NCI-H524 treated with DMSO at 0.1 percent for 48 hours (cell line): ENCODE data around the gene NKX1-1.
"Not testable (repeated sequence)": the region's sequence is repeated elsewhere in the genome, so short reads cannot be mapped to it uniquely, and the experiment has no call there.

Experiments used
- DNase-seq: peaks from one replicate; lab custom pipeline; 2025; lab: John Stamatoyannopoulos, UW

Gene NKX1-1

DNA sequence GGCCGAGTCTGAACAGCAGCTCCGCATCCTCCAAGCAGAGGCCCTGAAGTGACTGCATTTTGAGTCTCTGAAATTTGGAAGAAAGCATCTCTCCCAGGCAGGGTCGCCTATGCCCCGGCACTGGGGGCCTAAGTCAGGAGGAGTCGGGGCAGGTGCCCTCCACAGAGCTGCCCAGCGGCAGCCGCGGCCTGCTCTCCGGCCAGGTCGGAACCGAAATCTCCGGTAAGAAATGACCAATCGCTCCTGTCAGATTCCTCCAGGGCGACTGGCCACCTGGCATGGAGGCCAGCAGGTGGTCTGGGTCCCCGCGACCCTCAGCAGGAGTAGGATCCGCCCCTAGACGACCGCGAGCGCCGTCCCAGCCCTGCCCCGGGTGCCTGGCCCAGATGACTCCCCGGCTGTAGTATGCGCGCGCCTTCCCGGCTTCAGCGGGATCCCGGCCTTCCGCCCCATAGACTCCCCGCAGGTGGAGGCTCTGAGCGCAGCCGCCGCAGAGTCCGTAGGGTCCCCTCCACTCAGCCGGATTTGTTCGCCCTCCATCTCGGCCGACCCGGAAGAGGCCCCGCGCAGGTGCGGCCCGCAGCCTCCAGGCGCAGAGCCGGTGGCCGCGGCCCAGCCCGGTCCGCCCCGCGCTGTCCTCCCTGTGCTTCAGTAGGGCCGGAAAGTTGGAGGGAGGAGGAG lies 1.5 kb downstream of the NKX1-1 start:
- DNase-seq, result no peak

DNA sequence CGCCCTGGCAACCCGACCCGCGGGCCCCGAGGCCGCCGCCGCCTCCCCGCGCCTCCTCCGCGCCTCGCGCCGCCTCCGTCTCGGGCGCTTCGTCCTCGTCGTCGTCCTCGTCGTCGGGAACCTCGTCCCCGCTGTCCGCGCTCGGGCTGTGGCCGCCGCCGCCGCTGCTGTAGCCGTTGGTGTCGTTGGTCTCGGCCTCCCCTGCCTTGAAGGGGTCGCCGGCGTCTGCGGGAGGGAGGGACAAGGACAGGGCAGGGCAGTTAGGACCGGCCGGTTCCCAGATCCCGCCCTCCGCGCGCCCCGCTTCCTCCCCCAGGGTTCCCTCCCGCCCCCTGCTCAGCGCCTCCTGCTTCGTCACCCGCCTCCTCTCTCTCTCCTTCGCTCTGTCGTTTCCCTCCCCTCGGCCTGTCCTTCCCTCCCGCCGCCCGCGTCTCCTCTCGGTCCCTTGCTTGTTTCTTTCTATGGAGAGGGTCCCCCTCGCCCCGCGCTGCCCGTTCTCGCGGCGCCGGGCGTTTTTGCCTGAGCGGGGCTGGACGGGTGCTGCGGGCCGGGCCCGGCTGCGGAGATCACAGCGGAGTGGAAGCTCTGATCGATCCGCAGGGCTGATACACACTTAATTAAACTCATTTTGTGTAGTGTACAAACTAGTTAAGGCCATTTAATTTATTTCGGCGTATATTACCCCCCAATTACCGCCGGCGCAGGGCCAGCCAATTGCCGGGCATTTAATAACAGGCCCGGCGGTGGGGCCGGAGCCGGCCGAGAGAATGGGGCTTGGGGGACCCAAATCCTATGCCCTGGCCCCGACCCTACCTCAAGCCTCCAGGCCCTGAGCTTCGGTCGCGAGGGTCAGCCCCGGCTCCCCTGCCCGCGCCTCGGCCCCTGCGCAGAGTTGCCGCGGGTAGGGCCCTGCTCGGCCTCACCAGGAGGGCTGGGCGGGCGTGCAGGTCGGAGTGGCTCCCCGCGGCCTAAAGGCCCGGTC lies 2.4 kb downstream of the NKX1-1 start:
- DNase-seq, result no peak

DNA sequence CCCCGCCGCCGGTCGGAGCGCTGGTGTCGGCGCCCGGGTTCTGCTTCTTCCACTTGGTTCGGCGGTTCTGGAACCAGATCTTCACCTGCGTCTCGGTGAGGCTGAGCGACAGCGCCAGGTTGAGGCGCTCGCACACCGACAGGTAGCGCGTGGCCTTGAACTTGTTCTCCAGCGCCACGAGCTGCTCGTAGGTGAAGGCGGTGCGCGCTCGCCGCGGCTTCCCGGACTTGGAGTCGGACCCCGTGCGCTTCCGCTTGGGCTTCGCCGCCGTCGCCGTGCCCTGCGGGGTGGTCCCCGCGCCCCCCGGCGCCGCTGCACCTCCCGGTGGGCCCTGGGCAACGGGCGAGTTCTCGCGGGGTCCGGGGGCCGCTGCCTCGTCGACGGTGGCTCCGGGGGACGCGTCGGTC lies 3.1 kb downstream of the NKX1-1 start:
- no peak for DNase-seq

DNA sequence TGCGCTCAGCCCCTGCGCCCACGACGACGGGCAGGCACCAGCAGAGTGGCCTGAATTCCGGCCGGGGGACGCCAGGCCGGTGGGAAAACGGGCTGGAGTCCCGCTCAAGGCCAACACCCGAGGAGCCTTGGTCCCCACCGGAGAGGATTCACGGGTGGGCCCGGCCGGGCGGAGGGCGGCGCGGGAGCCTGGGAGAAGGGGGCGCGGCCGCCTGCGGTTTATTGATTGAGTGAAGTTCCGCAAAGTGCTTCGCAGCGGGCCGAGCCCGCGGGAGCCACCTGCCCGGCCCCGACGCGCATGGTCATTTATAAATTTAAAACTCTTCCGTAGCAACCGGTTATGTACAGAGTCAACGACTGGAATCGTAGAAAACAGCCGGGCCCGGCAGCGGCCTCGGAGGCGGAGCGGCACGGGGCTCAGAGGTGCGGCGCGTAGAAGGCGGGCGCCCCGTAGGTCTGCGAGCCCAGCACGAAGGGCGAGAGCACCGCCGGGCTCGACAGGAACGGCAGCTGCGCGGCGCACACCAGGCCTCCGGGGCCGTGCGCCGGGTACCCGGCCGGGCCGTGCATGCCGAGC lies 3.6 kb downstream of the NKX1-1 start:
- DNase-seq, result no peak

DNA sequence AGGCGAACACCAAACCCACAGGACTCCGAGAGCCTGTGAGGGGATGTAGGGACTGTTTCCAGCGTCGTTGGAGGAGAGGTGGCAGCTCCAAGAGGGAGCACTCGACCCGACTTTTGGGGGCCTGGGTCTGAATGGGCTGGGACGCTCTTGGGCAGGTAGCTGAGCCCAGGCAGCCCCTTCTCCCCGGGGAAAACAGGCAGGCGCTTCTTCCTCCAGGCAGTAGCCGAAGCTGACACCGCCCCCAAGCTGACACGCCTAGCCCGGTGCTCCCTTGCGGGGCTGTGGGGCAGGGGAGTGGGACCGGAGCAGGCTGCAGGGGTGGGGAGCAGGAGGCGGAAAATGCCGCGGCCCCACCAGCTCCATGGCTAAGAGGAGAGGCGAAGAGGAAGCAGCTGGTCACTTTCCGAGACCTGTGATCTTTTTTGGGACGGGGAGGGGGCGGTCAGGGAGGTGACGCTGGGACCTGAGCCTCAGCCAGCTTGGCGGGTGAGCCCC lies 4.2 kb downstream of the NKX1-1 start:
- DNase-seq, result no peak

DNA sequence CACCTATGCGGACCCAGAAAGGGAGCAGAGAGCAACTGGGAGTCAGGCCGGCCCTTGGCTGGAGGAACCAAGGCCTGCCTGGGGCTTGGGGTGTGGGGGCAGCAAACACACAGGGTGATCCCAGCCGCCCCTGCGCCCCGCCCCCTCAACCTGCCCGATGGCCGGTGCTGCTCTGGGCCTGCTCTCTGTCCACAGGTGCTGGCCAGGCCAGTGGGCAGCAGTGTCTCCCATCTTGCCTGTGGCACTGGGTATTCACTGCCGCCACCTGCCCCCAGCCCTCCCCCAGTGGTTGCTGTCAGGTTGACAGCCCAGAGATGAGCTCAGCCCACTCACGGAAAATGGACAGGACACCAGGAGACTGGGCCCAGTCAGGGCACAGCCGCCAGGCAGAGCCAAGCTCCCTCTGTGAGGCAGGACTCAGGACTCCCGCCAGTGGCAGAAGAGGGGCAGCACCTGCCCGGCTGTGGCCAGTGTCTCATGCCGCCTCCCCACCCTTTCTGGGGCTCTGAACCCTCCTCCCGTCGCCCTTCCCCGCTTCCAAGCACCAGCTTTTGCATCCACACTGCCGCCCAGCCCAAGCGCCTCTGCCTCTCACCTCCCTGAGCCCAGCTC lies 4.7 kb downstream of the NKX1-1 start:
- no peak for DNase-seq

DNA sequence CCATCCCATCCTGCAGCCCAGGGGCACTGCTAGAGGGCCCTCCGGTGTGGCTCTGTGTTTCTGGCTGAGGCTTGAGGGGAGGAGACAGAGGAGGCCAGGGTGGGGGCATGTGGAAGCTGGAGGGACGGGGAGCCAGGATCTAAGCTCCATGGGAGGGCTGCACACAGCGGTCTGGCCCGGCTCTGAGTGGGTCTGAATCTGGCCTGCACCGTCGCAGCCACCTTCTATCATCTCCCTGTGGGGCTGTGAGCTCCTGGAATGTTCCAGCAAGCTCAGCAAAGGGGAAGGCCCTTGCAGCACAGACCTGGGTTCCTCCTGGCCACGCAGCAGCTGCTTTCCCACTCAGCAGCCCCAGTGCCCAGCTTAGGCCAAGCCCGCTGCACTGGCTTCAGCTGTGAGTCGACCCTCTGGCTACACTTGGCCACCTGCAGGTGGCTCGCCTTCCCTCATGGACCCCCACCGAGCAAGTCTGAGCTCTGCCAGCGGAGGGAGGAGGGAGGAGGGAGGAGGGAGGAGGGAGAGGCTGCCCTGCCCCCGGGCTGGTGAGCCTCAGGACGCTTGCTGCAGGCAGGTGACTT lies 5.3 kb downstream of the NKX1-1 start:
- no peak for DNase-seq

DNA sequence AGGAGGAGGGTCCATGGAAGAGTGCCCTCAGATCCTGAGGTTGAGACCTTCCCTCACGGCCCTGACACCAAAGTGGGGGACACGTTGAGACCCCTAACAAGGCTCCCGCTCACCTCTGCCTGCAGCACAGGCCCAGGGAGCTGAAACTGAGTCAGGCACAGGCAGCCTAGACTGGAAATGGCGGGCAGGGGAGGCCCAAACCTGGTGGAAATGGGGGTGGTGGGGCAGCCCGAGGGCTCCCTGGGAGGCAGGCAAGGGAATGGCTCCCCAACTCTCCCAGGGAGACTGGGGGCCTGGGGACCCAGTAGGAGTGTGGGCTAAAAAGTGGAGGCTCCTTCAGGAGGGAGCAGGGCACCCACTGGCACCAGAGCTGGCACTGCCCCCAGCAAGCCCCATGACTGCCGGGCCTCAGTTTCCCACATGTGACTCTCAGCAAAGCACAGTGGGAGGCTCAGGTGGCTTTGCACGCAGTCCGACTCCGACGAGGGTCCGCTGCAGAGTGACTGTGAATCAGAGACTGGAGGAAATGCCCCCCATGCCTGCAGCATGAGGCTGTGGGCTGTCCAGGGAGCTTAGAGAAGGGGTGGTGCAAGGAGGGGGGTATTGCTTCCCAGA lies 5.9 kb downstream of the NKX1-1 start:
- no peak for DNase-seq

DNA sequence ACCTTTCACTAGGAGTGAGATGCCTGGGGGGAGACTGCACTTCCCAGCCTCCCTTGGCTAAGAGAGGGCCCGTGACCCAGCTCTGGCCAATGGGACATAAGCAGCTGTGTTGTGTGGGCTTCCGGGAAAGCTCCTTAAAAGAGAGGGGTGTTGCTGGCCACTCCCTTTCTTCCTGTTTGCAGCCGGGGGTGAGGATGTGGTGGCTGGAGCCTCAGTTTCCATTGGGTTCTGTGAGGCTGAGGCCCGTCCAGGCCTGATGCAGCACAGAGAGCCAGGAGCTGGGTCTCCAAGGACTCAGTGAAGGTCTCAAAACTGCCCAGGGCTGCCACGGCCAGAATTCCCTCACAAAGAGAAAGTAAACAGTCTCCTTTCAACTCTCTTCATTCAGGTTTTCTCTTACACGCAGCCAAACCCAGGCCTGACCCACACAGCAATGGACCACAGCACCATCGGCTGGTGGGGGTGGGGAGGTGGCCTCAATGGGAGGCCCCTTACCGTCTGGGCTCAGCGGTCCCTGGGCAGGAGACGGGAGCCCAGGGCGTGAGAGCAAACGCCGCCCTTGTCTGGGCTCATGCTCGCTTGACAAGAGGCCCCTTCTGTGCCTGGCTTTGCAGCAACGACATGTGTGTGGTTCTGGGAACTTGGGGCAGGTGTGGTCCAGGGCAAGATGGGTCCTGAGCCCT lies 6.6 kb downstream of the NKX1-1 start:
- no peak for DNase-seq

DNA sequence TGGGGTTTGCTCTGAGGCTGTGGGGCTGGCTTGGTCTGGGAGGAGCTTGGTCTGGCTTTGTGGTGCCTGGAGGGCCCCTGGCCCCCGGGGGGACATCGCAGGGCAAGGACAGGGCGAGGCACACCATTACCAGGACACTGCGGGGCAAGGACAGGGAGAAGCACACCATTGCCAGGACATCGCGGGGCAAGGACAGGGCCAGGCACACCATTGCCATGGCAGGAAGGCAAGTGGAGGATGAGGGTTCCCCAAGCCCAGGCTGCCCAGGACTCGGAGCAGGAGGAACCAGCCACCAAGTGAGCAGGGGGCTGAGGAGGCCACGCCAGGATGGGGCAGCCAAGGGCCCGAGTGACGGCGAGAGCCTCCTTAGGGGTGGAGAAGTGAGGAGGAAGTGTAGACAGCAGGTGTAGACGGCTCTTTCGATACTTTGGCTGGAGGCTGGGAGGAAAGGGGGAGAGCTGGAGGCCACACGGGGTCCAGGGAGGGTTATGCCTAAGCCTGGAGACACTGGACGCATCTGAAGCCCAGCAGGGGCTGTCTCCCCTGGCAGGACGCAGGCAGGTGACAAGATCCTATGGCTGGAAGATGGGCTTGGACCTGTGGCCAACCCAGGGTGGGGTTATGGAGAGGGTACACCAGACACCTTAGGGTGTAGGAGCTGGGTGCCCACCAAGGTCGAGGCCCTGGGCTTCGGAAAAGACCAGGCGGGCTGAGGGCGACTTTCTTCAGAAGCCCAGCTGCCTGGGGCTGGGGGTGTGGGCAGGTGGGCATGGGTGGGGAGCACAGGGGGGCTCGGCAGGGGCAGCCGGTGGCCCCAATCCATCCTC lies 7.3 kb downstream of the NKX1-1 start:
- no peak for DNase-seq

DNA sequence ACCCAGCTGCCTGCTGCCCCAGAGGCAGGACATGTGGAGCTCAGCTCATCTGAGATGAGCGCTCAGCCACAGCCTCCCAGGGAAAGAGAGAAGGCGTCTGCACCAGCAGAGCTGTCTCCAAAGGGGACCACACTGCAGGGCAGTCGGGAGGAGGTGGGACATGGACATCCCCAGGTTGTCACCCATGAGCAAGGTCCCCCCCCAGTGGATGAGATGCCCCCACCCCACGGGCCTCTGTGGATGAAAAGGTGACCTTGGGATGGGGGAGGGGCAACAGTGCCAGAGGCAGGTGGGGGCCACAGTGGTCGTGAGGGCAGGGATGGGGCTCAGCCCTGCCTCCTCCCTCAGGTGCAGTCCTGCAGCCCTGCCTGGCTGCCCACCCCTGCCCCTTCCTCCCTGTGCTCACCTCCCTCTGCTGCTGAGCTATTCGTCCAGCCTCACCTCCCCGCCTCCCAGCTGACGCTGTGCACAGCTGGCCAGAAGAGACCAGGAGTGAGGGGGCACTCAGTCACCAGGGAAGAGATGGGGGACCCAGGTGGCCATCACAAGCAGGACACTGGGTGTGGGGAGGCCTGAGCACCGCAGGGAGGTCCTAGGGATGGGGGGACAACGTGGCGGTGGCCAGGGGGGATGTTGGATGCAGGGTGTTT lies 9.3 kb downstream of the NKX1-1 start:
- no peak for DNase-seq

DNA sequence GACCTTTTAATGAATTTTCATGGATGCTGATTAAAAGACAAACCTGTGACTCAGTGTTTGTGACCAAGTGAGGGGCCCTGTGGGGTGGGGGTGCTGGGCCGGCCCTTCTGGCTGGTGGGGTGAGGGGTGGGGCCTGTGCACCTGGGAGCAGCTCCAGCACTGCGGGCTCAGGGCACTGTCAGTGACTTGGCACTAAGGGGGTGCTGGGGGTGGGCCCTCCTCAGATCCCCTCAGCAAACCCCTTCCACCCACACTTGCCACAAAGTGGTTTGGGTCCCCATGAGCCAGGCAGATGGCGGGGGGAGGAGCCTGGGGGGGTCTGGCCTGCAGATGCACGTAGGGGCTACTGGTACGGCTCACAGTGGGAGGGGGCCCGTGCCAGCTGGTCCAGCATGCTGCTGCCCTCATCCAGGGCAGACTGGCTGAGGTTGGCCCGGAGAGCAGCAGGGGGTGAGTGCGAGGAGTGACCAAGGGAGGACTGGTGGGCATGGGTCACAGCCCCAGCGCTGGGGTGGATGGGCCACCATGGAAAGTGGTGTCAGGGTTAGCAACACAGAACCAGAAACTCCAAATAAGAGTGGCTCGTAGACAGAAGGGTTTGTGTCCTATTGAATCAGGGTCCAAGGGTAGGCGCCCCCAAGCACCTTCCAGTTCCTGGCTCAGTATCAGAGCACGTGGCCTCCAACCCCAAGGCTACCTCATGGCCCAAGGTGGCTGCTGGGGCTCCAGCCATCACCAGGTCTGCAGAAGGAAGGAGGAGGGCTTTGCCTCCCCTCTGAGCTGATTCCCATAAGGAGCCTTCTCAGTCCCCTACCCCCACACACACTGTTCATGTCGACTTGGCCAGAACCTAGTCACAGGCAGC lies 10.1 kb downstream of the NKX1-1 start:
- DNase-seq, result no peak

DNA sequence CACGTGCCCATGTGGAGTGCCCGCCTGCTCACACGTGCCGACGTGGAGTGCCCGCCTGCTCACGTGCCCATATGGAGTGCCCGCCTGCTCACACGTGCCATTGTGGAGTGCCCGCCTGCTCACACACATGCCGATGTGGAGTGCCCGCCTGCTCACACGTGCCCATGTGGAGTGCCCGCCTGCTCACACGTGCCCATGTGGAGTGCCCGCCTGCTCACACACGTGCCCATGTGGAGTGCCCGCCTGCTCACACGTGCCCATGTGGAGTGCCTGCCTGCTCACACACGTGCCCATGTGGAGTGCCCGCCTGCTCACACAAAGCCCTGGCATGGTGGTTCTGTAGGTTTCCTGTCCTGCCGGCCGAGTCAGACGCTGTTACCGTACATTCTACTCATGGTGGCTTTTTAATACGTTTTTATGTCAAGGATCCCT lies 10.8 kb downstream of the NKX1-1 start:
- not testable (repeated sequence) for DNase-seq

DNA sequence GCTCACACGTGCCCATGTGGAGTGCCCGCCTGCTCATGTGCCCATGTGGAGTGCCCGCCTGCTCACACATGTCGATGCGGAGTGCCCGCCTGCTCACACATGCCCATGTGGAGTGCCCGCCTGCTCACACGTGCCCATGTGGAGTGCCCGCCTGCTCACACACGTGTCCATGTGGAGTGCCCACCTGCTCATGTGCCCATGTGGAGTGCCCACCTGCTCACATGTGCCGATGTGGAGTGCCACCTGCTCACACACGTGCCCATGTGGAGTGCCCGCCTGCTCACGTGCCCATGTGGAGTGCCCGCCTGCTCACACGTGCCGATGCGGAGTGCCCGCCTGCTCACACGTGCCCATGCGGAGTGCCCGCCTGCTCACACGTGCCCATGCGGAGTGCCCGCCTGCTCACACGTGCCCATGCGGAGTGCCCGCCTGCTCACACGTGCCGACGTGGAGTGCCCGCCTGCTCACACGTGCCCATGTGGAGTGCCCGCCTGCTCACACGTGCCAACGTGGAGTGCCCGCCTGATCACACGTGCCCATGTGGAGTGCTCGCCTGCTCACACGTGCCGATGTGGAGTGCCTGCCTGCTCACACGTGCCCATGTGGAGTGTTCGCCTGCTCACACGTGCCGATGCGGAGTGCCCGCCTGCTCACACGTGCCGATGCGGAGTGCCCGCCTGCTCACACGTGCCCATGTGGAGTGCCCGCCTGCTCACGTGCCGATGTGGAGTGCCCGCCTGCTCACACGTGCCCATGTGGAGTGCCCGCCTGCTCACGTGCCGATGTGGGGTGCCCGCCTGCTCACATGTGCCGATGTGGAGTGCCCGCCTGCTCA lies 11.5 kb downstream of the NKX1-1 start:
- DNase-seq, result not testable (repeated sequence)

DNA sequence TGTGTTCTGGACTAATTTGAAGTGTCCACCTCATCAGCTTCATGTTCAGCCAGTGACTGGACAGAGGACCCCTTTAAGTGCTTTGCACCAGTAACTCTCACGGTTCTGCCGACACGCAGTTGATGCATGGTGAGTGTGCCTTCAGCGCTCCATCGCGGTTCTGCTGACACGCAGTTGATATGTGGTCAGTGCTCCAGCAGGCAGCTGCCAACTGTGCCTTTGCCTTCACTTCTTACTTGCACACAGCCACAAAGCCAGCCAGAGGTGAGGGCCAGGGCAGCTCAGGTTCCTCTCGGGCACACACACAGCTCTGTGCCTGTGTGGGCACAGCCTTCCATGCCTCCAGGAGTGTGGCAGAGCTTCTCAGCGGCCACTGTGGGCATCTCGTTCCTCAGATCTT lies 12.4 kb downstream of the NKX1-1 start:
- no peak for DNase-seq

DNA sequence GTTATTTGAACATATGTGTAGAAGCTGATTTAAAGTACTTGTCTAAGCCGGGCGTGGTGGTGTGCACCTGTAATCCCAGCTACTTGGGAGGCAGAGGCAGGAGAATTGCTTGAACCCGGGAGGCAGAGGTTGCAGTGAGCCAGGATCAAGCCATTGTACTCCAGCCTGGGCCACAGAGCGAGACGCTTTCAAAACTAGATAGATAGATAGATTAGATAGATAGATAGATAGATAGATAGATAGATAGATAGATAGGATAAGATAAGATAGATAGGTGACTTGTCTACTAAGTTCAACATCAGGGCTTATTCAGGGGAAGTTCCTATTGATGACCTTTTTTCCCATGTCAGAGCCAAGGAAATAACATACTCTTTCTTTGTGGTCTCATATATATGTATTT lies 12.9 kb downstream of the NKX1-1 start:
- DNase-seq, result not testable (repeated sequence)
